GM10266 (cell line): Measurements from ENCODE around the gene INHBB.

ENCODE experiments used
- DNase-seq: peaks from one replicate; pipeline ENCODE4 v3.0.0; 2012; ENCODE audit errors: extremely low spot score
- CTCF ChIP-seq: IDR thresholded peaks from 2 replicates; pipeline ENCODE4 v1.5.1; 2012; ENCODE audit warnings: mild to moderate bottlenecking, low read depth; ENCODE audit not compliant: control insufficient read depth, insufficient read depth; ENCODE audit errors: missing control alignments

INHBB gene

GRCh38 chr2:120343100-120343432 is 2.9 kb upstream of the INHBB start:
- TF ChIP-seq CTCF: no peak

GRCh38 chr2:120343433-120344105 is 2.4 kb upstream of the INHBB start:
- TF ChIP-seq CTCF: peak; percentile 63
- DNase-seq: peak; percentile 78

More at GRCh38 chr2:120343100-120343432, 2.9 kb upstream of the INHBB start:
- DNase-seq: no peak

- DNase-seq: no peak
- no peak for TF ChIP-seq CTCF
Measured at GRCh38 chr2:120344214-120344975, 1.5 kb upstream of the INHBB start.

- no peak for TF ChIP-seq CTCF
- DNase-seq: peak; percentile 60
Measured at GRCh38 chr2:120344976-120345581, 857 bp upstream of the INHBB start.

GRCh38 chr2:120345608-120346007 is 328 bp upstream of the INHBB start:
- no peak for TF ChIP-seq CTCF
- DNase-seq: no peak

GRCh38 chr2:120346667-120347358 is 877 bp downstream of the INHBB start:
- no peak for DNase-seq

More at GRCh38 chr2:120346667-120347358, 877 bp downstream of the INHBB start:
- TF ChIP-seq CTCF: no peak
